ENCODE measurements around the gene CRIP3. TPM values are rescaled to one million over a fixed set of nuclear protein-coding genes. Genes with fewer than 3 reads are reported as not detected.
A peak's percentile ranks its signal among the peaks of the same experiment; 100 is the strongest.

CRIP3 gene
- total and polyA plus RNA-seq, 2 of the 13 experiments (the other 11 are each of a cell fraction or from before 2014, with no cell fraction given) = 6.3 to 9.3 TPM

DNA sequence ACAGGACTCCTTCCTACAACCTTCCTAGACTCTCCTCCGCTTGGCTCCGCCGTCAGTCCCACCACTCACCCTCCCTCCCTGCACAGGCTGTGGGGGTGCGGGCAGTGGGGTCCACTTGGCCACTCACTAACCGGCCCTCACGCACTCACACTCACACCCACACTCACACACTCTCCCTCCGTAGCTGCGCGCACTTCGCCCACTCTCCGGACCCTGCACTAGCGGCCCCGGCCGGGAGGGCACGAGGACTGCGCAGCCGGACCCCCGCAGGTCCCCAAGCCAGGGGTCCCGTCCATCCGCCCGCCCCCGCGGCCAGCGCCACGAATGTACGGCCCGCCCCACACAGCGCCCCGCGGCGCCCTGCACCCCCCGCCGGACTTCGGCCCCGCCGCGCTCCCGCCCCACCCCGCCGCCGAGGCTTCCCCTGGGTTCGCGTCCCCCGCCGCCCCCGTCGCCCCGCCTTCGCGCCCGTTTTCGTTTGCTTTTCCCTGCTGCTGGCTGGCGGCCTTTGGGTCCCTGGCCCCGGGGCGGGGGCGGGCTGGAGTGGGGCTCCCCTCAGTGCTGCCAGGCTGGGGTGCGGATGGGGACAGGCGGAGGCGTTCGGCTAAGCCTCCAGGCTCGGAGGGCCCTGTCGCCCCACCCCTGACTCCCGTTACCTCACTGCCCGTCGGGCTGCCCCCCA is 33.6 kb downstream of the CRIP3 start (continued):
- TF ChIP-seq ZNF317 (CRISPR knock-in tag; IDR thresholded peaks at IDR 0.05) (0 out of 2 replicates have a peak, but pooled peaks have one; percentile 45), ZNF652 (CRISPR knock-in tag; IDR thresholded peaks at IDR 0.05; ENCODE audit: borderline replicate concordance, low read depth) (no peak), ZNF674 (CRISPR knock-in tag; IDR thresholded peaks at IDR 0.05; ENCODE audit: low read depth) (no peak), ZNF670 (CRISPR knock-in tag; IDR thresholded peaks at IDR 0.05; ENCODE audit: borderline replicate concordance) (peak; percentile 51; the same call in 1 of the 2 replicates), SRSF4 (IDR thresholded peaks at IDR 0.05; ENCODE audit: low read depth, low read length, poor library complexity, severe bottlenecking) (no peak), RXRB (CRISPR knock-in tag; IDR thresholded peaks at IDR 0.05; ENCODE audit: borderline replicate concordance) (peak; percentile 61), MYC (CRISPR knock-in tag; IDR thresholded peaks at IDR 0.05; ENCODE audit: borderline replicate concordance) (peak; percentile 89), ZNF446 (CRISPR knock-in tag; IDR thresholded peaks at IDR 0.05) (0 out of 2 replicates have a peak, but pooled peaks have one; percentile 77), GPN1 (CRISPR knock-in tag; IDR thresholded peaks at IDR 0.05; ENCODE audit: borderline replicate concordance) (no peak), ZNF749 (CRISPR knock-in tag; IDR thresholded peaks at IDR 0.05; ENCODE audit: borderline replicate concordance) (peak; percentile 92), PCBP2 (optimal IDR thresholded peaks at IDR 0.05; ENCODE audit: low read depth, low read length, poor library complexity, severe bottlenecking) (no peak), ZNF333 (CRISPR knock-in tag; IDR thresholded peaks at IDR 0.05; ENCODE audit: borderline replicate concordance) (no peak; the same call in 1 of the 2 replicates), KMT2B (CRISPR knock-in tag; IDR thresholded peaks at IDR 0.05) (no peak), ZNF138 (CRISPR knock-in tag; IDR thresholded peaks at IDR 0.05; ENCODE audit: low read depth) (no peak), SMC3 (IDR thresholded peaks at IDR 0.05; ENCODE audit: low read length) (no peak)
- TF ChIP-seq, protein P1, sequence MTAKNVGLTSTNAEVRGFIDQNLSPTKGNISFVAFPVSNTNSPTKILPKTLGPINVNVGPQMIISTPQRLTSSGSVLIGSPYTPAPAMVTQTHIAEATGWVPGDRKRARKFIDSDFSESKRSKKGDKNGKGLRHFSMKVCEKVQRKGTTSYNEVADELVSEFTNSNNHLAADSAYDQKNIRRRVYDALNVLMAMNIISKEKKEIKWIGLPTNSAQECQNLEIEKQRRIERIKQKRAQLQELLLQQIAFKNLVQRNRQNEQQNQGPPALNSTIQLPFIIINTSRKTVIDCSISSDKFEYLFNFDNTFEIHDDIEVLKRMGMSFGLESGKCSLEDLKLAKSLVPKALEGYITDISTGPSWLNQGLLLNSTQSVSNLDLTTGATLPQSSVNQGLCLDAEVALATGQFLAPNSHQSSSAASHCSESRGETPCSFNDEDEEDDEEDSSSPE (CRISPR knock-in tag; IDR thresholded peaks at IDR 0.05) = peak; percentile 51
- TF ChIP-seq, protein P2, sequence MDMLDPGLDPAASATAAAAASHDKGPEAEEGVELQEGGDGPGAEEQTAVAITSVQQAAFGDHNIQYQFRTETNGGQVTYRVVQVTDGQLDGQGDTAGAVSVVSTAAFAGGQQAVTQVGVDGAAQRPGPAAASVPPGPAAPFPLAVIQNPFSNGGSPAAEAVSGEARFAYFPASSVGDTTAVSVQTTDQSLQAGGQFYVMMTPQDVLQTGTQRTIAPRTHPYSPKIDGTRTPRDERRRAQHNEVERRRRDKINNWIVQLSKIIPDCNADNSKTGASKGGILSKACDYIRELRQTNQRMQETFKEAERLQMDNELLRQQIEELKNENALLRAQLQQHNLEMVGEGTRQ (IDR thresholded peaks at IDR 0.05; ENCODE audit: low read depth, low read length) = no peak
- TF ChIP-seq, protein P2 (CRISPR knock-in tag; IDR thresholded peaks at IDR 0.05; ENCODE audit: borderline replicate concordance) = no peak
- TF ChIP-seq, protein P3, sequence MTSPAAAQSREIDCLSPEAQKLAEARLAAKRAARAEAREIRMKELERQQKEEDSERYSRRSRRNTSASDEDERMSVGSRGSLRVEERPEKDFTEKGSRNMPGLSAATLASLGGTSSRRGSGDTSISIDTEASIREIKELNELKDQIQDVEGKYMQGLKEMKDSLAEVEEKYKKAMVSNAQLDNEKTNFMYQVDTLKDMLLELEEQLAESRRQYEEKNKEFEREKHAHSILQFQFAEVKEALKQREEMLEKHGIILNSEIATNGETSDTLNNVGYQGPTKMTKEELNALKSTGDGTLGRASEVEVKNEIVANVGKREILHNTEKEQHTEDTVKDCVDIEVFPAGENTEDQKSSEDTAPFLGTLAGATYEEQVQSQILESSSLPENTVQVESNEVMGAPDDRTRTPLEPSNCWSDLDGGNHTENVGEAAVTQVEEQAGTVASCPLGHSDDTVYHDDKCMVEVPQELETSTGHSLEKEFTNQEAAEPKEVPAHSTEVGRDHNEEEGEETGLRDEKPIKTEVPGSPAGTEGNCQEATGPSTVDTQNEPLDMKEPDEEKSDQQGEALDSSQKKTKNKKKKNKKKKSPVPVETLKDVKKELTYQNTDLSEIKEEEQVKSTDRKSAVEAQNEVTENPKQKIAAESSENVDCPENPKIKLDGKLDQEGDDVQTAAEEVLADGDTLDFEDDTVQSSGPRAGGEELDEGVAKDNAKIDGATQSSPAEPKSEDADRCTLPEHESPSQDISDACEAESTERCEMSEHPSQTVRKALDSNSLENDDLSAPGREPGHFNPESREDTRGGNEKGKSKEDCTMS (CRISPR knock-in tag; conservative IDR thresholded peaks at IDR 0.05) = no peak
- TF ChIP-seq, protein P4, sequence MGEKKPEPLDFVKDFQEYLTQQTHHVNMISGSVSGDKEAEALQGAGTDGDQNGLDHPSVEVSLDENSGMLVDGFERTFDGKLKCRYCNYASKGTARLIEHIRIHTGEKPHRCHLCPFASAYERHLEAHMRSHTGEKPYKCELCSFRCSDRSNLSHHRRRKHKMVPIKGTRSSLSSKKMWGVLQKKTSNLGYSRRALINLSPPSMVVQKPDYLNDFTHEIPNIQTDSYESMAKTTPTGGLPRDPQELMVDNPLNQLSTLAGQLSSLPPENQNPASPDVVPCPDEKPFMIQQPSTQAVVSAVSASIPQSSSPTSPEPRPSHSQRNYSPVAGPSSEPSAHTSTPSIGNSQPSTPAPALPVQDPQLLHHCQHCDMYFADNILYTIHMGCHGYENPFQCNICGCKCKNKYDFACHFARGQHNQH (CRISPR knock-in tag; IDR thresholded peaks at IDR 0.05) = peak; percentile 44; the same call in 1 of the 2 replicates
- TF ChIP-seq, protein P5, sequence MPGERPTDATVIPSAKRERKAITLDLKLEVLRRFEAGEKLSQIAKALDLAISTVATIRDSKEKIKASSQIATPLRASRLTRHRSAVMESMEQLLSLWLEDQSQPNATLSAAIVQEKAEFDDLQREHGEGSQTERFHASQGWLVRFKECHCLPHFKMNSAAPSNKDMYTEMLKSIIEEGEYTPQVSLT (CRISPR knock-in tag; IDR thresholded peaks at IDR 0.05; ENCODE audit: borderline replicate concordance, low read depth) = no peak
- TF ChIP-seq, protein P6, sequence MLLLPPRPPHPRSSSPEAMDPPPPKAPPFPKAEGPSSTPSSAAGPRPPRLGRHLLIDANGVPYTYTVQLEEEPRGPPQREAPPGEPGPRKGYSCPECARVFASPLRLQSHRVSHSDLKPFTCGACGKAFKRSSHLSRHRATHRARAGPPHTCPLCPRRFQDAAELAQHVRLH (CRISPR knock-in tag; IDR thresholded peaks at IDR 0.05; ENCODE audit: borderline replicate concordance, low read depth) = no peak
